K562 (cell line): ENCODE data around the gene CPED1. TPM values are rescaled to one million over a fixed set of nuclear protein-coding genes. Genes with fewer than 3 reads are reported as not detected.

Source experiments
- ATAC-seq: fragments of 200-7000 bp; cut with Tn5 transposase; 3 replicates; pipeline ENCODE4 v1.9.1; 2020; ENCODE audit warnings: moderate library complexity
- BruUV-seq: library from RNA; stranded (reverse); fragments of 400-500 nt; replicated peaks from 2 replicates; lab custom pipeline; 2021; lab: Mats Ljungman, UMichigan
- CTCF ChIA-PET: fragments of 300-600 bp; formaldehyde crosslinking; extraction: SDS; loops from one replicate; lab custom pipeline; 2021; ENCODE audit warnings: low intra/inter-chr PET ratio; lab: Yijun Ruan, JAX
- POLR2A ChIA-PET: fragments of 300-600, 350-650 bp; sonication (Branson Sonifier 250); formaldehyde crosslinking; extraction: SDS; loops from one replicate; lab custom pipeline; 2021; ENCODE audit warnings: antibody characterized with exemption, inconsistent platforms; lab: Yijun Ruan, JAX
- DNase-seq, 4 experiments: peaks; one replicate each; pipeline versions ENCODE4 v3.0.0 to v3.0.0-alpha.2; 2011 to 2018; ENCODE audit warnings: low spot score in 3 of 4, mixed read lengths in 3 of 4; ENCODE audit errors: extremely low read depth in 1 of 4
- FAIRE-seq: peaks from 2 replicates; lab custom pipeline; 2011; peaks lifted over from hg19 to GRCh38; lab: Jason Lieb, UNC
- H2AFZ ChIP-seq: 2 replicates; pipeline ENCODE4 v1.6.0; 2011; ENCODE audit warnings: low read depth, low read length, control low read depth, inconsistent platforms
- H3K27ac ChIP-seq: fragments of 200-600 bp; 3 replicates; pipeline ENCODE4 v1.8.0; 2011; ENCODE audit warnings: low read depth, mild to moderate bottlenecking, control low read depth, inconsistent platforms, low read length, moderate library complexity, mixed read lengths; ENCODE audit errors: extremely low read depth
- H3K27me3 ChIP-seq, 2 experiments: fragments of 300-600 bp in 1 of 2; 2 replicates in 1 of 2; 3 replicates in 1 of 2; pipeline versions ENCODE4 v1.6.0 to v1.8.0; 2011; ENCODE audit warnings: inconsistent platforms in 2 of 2, low read length in 2 of 2, mild to moderate bottlenecking in 1 of 2, mixed read lengths in 1 of 2, moderate library complexity in 1 of 2; ENCODE audit not compliant: control insufficient read depth in 2 of 2, insufficient read depth in 2 of 2
- H3K36me3 ChIP-seq: fragments of 300-600 bp; 3 replicates; pipeline ENCODE4 v1.8.0; 2011; ENCODE audit warnings: mild to moderate bottlenecking, low read length, inconsistent platforms; ENCODE audit not compliant: control insufficient read depth, insufficient read depth
- H3K4me1 ChIP-seq, 2 experiments: fragments of 200-600 bp in 1 of 2; replicated peaks in 1 of 2; 2 replicates in 1 of 2; 3 replicates in 1 of 2; pipeline versions ENCODE4 v1.5.1 to v1.8.0; 2011; ENCODE audit warnings: inconsistent platforms in 2 of 2, low read length in 2 of 2, mild to moderate bottlenecking in 1 of 2, mixed read lengths in 1 of 2, moderate library complexity in 1 of 2; ENCODE audit not compliant: control insufficient read depth in 2 of 2, insufficient read depth in 2 of 2
- H3K4me2 ChIP-seq: 2 replicates; pipeline ENCODE4 v1.6.1; 2011; ENCODE audit warnings: low read length, control low read depth, inconsistent platforms, mixed read lengths; ENCODE audit not compliant: insufficient read depth
- H3K4me3 ChIP-seq: fragments of 200-600 bp; sonication (generic), shearing (Covaris generic); 2 replicates; pipeline ENCODE4 v1.5.1; 2016; ENCODE audit warnings: control low read depth, inconsistent platforms
- H3K79me2 ChIP-seq: fragments of 200-600 bp; 3 replicates; pipeline ENCODE4 v1.8.0; 2011; ENCODE audit warnings: low read length, inconsistent platforms; ENCODE audit not compliant: control insufficient read depth, insufficient read depth
- H3K9ac ChIP-seq, 2 experiments: 2 replicates each; pipeline versions ENCODE4 v1.6.0 to v1.6.1; 2011; ENCODE audit warnings: low read depth in 2 of 2, low read length in 2 of 2, control low read depth in 1 of 2, inconsistent platforms in 1 of 2, mild to moderate bottlenecking in 1 of 2, mixed read lengths in 1 of 2; ENCODE audit not compliant: insufficient read depth in 1 of 2
- H3K9me1 ChIP-seq: one replicate; pipeline ENCODE4 v1.6.0; 2011; ENCODE audit warnings: inconsistent platforms, mild to moderate bottlenecking, low read length, moderate library complexity; ENCODE audit not compliant: control insufficient read depth, insufficient read depth
- H3K9me3 ChIP-seq: replicated peaks from 2 replicates; pipeline ENCODE4 v1.5.1; 2011; ENCODE audit warnings: low read depth, low read length, inconsistent platforms; ENCODE audit not compliant: control insufficient read depth, insufficient read depth
- H4K20me1 ChIP-seq: replicated peaks from 2 replicates; pipeline ENCODE4 v1.6.1; 2011; ENCODE audit warnings: low read length, inconsistent platforms, mixed read lengths; ENCODE audit not compliant: control insufficient read depth, insufficient read depth
- ARID1B ChIP-seq: fragments of 450-650 bp; IDR thresholded peaks from 2 replicates; pipeline ENCODE4 v1.6.1; 2016; ENCODE audit warnings: antibody characterized with exemption, mild to moderate bottlenecking, inconsistent platforms
- ARID2 ChIP-seq: fragments of 450-650 bp; IDR thresholded peaks from 2 replicates; pipeline ENCODE4 v1.6.1; 2017; ENCODE audit warnings: antibody characterized with exemption, mild to moderate bottlenecking
- CEBPZ ChIP-seq: fragments of 150-350 bp; IDR thresholded peaks from 2 replicates; pipeline ENCODE4 v1.6.1; 2014; ENCODE audit warnings: low read depth, mild to moderate bottlenecking, low read length, borderline replicate concordance
- GTF2A2 ChIP-seq: IDR thresholded peaks from 2 replicates; pipeline ENCODE4 v1.6.1; 2016; ENCODE audit warnings: mild to moderate bottlenecking, missing genetic modification characterization, missing compliant biosample characterization
- in situ Hi-C: fragments of 300-500 bp; cut with MboI; formaldehyde crosslinking; loops from 4 replicates; pipeline ENCODE4 v1.15.0; 2018; ENCODE audit warnings: inconsistent platforms, mixed read lengths
- intact Hi-C: fragments of 100-400 bp; cut with micrococcal nuclease; formaldehyde crosslinking; loops from 2 replicates; pipeline ENCODE4 v1.14.2; 2022
- polyA plus RNA-seq, 8 experiments: library from polyadenylated mRNA; depleted of rRNA in 4 of 8; stranded (reverse) in 5 of 8; unstranded in 3 of 8; fragments of >200 nt; fragmentation: Nextera tagmentation in 2 of 8; fragmentation: Illumina TruSeq in 1 of 8; extraction: Ambion mirVana in 2 of 8; extraction: Trizol in 1 of 8; gene quantifications; 2 replicates each; pipeline versions ENCODE4 v1.2.1 to v1.2.3, GENCODE V29; 2011 to 2014; ENCODE audit warnings: inconsistent platforms in 1 of 8, missing spikeins in 1 of 8
- total RNA-seq, 7 experiments: library from RNA; depleted of rRNA in 6 of 7; stranded (reverse); fragments of >200 nt in 6 of 7; fragmentation: Illumina TruSeq in 2 of 7; extraction: Trizol in 2 of 7; gene quantifications; 2 replicates each; pipeline versions ENCODE4 v1.2.1 to v1.2.3, GENCODE V29; 2011 to 2021; ENCODE audit warnings: low replicate concordance in 1 of 7
- TF ChIP-seq, protein P1 (sequence below), 2 experiments: fragments of 200-800 bp in 1 of 2; sonication (Bioruptor generic) in 1 of 2; sonication (generic) in 1 of 2; formaldehyde crosslinking in 1 of 2; IDR thresholded peaks in 1 of 2; conservative IDR thresholded peaks in 1 of 2; 2 replicates each; pipeline versions ENCODE4 v1.5.0 to v1.6.1; 2016 to 2020; ENCODE audit warnings: missing compliant biosample characterization in 1 of 2, missing genetic modification characterization in 1 of 2, missing genetic modification reagents in 1 of 2
- TF ChIP-seq, protein P2 (sequence below): sonication (generic); formaldehyde crosslinking; IDR thresholded peaks from 2 replicates; pipeline ENCODE4 v1.4.0; 2020; ENCODE audit warnings: mild to moderate bottlenecking, missing genetic modification reagents

Gene CPED1
- total and polyA plus RNA-seq, 9 of the 15 experiments (the other 6 are each of a cell fraction or from before 2014, with no cell fraction given): 195 to 393 (median 290) TPM

- Histone ChIP-seq H2AFZ (no peak overlapping the region), H3K36me3 (peaks cover 94% of the 10 kb centered on the region), H3K4me3 (no peak overlapping the region), H3K27me3 (no peaks in the 10 kb centered on the region), H3K79me2 (peaks cover 11% of the 10 kb centered on the region; the same call in 1 of the 3 replicates), H3K27ac (no peak overlapping the region), H4K20me1 (no peaks in the 10 kb centered on the region), H3K4me2 (no peak overlapping the region), H3K9me1 (no peaks in the 10 kb centered on the region), H3K9ac (no peak overlapping the region), H3K9me3 (no peaks in the 10 kb centered on the region), H3K4me1 (no peaks in the 10 kb centered on the region)
- ATAC-seq (no peak), FAIRE-seq (no peak), DNase-seq (no peak)
- CTCF ChIA-PET: no interaction called here
- intact Hi-C loops (no loop called here), in situ Hi-C loops (no loop called here)
- POLR2A ChIA-PET: no interaction called here
- no TSS peak for BruUV-seq
- TF ChIP-seq ARID2: no peak
- TF ChIP-seq CEBPZ: no peak
- TF ChIP-seq ARID1B: no peak
- TF ChIP-seq, protein P1, sequence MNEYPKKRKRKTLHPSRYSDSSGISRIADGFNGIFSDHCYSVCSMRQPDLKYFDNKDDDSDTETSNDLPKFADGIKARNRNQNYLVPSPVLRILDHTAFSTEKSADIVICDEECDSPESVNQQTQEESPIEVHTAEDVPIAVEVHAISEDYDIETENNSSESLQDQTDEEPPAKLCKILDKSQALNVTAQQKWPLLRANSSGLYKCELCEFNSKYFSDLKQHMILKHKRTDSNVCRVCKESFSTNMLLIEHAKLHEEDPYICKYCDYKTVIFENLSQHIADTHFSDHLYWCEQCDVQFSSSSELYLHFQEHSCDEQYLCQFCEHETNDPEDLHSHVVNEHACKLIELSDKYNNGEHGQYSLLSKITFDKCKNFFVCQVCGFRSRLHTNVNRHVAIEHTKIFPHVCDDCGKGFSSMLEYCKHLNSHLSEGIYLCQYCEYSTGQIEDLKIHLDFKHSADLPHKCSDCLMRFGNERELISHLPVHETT (CRISPR knock-in tag; conservative IDR thresholded peaks at IDR 0.05 in 1 of 2, IDR thresholded peaks at IDR 0.05 in 1 of 2): no peak
- no peak for TF ChIP-seq GTF2A2
- TF ChIP-seq, protein P2, sequence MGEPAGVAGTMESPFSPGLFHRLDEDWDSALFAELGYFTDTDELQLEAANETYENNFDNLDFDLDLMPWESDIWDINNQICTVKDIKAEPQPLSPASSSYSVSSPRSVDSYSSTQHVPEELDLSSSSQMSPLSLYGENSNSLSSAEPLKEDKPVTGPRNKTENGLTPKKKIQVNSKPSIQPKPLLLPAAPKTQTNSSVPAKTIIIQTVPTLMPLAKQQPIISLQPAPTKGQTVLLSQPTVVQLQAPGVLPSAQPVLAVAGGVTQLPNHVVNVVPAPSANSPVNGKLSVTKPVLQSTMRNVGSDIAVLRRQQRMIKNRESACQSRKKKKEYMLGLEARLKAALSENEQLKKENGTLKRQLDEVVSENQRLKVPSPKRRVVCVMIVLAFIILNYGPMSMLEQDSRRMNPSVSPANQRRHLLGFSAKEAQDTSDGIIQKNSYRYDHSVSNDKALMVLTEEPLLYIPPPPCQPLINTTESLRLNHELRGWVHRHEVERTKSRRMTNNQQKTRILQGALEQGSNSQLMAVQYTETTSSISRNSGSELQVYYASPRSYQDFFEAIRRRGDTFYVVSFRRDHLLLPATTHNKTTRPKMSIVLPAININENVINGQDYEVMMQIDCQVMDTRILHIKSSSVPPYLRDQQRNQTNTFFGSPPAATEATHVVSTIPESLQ: no peak
Observed at GRCh38 chr7:121235201-121235600, 246.7 kb downstream of the CPED1 start.
